ENCODE results near the gene ABCC8.

Gene ABCC8

GRCh38 chr11:17504330-17505107 is 27.9 kb upstream of the ABCC8 start:
- peak; percentile 69 to 78 for DNase-seq

- no peak for DNase-seq
Observed at GRCh38 chr11:17502630-17503029, 26.0 kb upstream of the ABCC8 start.

- no peak for DNase-seq
Observed at GRCh38 chr11:17500673-17501072, 24.0 kb upstream of the ABCC8 start.

GRCh38 chr11:17498475-17498874 is 21.8 kb upstream of the ABCC8 start:
- no peak for DNase-seq

- no peak for DNase-seq
Observed at GRCh38 chr11:17498058-17498457, 21.4 kb upstream of the ABCC8 start.

- DNase-seq = no peak
Observed at GRCh38 chr11:17496406-17496805, 19.8 kb upstream of the ABCC8 start.

- DNase-seq = no peak
Observed at GRCh38 chr11:17494019-17494418, 17.4 kb upstream of the ABCC8 start.

- DNase-seq = no peak
Observed at GRCh38 chr11:17490938-17491337, 14.3 kb upstream of the ABCC8 start.

- DNase-seq = no peak
Observed at GRCh38 chr11:17490232-17490631, 13.6 kb upstream of the ABCC8 start.

- no peak for DNase-seq
Observed at GRCh38 chr11:17489751-17490150, 13.1 kb upstream of the ABCC8 start.

GRCh38 chr11:17488563-17488962 is 11.9 kb upstream of the ABCC8 start:
- no peak for DNase-seq

GRCh38 chr11:17486646-17487045 is 10.0 kb upstream of the ABCC8 start:
- no peak for DNase-seq

GRCh38 chr11:17483505-17483904 is 6.9 kb upstream of the ABCC8 start:
- no peak for DNase-seq

GRCh38 chr11:17481905-17482304 is 5.3 kb upstream of the ABCC8 start:
- no peak for DNase-seq

GRCh38 chr11:17479284-17480214 is 2.9 kb upstream of the ABCC8 start:
- peak; percentile 16 to 28 for DNase-seq

- DNase-seq = no peak
Observed at GRCh38 chr11:17478070-17478469, 1.4 kb upstream of the ABCC8 start.

GRCh38 chr11:17477361-17477760 is 716 bp upstream of the ABCC8 start:
- DNase-seq = no peak

- DNase-seq = no peak
Observed at GRCh38 chr11:17477084-17477333, 364 bp upstream of the ABCC8 start.

- no peak for DNase-seq
Observed at GRCh38 chr11:17475666-17476316, 854 bp downstream of the ABCC8 start.

- DNase-seq = peak in 1 of 2 donors; percentile 7
Observed at GRCh38 chr11:17473071-17473744, 3.4 kb downstream of the ABCC8 start.

GRCh38 chr11:17472467-17472866 is 4.2 kb downstream of the ABCC8 start:
- no peak for DNase-seq

GRCh38 chr11:17471501-17471900 is 5.1 kb downstream of the ABCC8 start:
- no peak for DNase-seq

GRCh38 chr11:17469998-17470397 is 6.6 kb downstream of the ABCC8 start:
- no peak for DNase-seq

All from hippocampal formation (tissue), 2 donors.